Retina (tissue), 1 donor: ENCODE data around the gene CLEC1B.
"Not testable (repeated sequence)": the region's sequence is repeated elsewhere in the genome, so short reads cannot be mapped to it uniquely, and the experiment has no call there.

ENCODE experiments used
- DNase-seq: peaks from one replicate; pipeline ENCODE4 v3.0.0-alpha.2; 2016

Gene CLEC1B

GRCh38 chr12:9973949-9974348 lies 25.0 kb downstream of the CLEC1B start:
- DNase-seq: no peak

- no peak for DNase-seq
These were observed 27.7 kb downstream of the CLEC1B start, which contains the start of gene CLEC12A for GRCh38 chr12:9971181-9971580. TSS of gene CLEC12A (plus strand) at chr12:9971409. CDS start at chr12:9971597, 188 bp downstream.

GRCh38 chr12:9969673-9970072 lies 29.2 kb downstream of the CLEC1B start:
- DNase-seq: no peak

- DNase-seq: peak; percentile 15
These were observed 37.0 kb downstream of the CLEC1B start for GRCh38 chr12:9961901-9962300.

- no peak for DNase-seq
These were observed 37.8 kb downstream of the CLEC1B start for GRCh38 chr12:9961106-9961505.

- no peak for DNase-seq
These were observed 38.3 kb downstream of the CLEC1B start for GRCh38 chr12:9960590-9960989.

- no peak for DNase-seq
These were observed 41.1 kb downstream of the CLEC1B start for GRCh38 chr12:9957834-9958233.

- not testable (repeated sequence) for DNase-seq
These were observed 45.8 kb downstream of the CLEC1B start for GRCh38 chr12:9952954-9953729.

- no peak for DNase-seq
These were observed 47.8 kb downstream of the CLEC1B start for GRCh38 chr12:9951026-9951675.

GRCh38 chr12:9948606-9949296 lies 50.2 kb downstream of the CLEC1B start:
- no peak for DNase-seq

- no peak for DNase-seq
These were observed 51.2 kb downstream of the CLEC1B start for GRCh38 chr12:9947674-9948073.

- no peak for DNase-seq
These were observed 54.5 kb downstream of the CLEC1B start for GRCh38 chr12:9944391-9944790.

- peak; percentile 2 for DNase-seq
These were observed 55.7 kb downstream of the CLEC1B start for GRCh38 chr12:9943240-9943639.
